ENCODE measurements around the gene MRM3.

GRCh38 chr17:744937-745336, 37.2 kb upstream of the MRM3 start:
- no peak for TF ChIP-seq CTCF (IDR thresholded peaks at IDR 0.05)
- no peak for TF ChIP-seq POLR2AphosphoS5 (IDR thresholded peaks at IDR 0.05)

All from esophagus muscularis mucosa (tissue), 3 donors.